Fibroblast of peridontal ligament (primary cell): ENCODE data around the gene LDHD.

Experiments
- DNase-seq: peaks from one replicate; pipeline ENCODE4 v3.0.0-alpha.2; 2010; ENCODE audit errors: extremely low read depth

The LDHD gene

DNA sequence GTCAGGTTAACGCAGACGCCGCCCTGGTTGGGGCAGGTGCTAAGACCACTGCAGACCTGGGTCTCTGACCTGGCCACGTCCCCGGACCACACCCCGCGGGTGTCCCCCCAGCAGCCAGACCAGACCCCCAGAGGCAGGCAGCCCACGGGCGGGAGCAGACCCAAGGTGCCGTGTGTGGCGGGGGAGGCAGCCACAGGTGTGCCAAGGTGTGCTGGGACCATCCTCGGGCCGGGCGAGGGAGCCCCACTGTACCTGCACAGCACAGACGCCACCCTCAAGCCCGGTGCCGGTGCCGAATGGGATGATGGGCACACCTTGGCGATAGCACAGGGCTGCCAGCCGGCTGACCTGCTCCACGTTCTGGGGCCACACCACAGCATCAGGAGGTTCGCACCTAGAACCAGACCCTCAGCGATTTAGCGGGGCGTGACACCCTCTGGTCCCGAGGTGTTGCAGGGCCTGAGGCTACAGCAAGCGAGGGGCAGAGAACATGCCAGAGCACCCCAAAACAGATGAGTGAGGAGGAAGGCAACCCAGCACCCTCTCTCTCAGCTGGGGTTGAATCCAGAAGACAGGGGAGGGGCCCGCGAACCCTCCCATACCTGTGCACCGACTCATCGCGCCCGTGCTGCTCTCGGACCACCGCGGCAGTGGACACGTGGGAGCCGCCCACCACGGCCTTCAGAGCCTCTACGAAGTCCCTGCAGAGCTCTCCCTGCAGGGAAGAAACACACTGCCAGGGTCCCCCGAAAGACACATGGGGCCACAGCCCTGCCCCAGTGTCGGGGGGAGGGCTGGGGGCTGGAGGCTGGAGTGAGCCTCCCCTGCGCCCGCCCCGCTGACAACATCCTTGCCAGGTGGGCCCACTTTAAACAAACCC is 1.4 kb downstream of the LDHD start:
- no peak for DNase-seq

DNA sequence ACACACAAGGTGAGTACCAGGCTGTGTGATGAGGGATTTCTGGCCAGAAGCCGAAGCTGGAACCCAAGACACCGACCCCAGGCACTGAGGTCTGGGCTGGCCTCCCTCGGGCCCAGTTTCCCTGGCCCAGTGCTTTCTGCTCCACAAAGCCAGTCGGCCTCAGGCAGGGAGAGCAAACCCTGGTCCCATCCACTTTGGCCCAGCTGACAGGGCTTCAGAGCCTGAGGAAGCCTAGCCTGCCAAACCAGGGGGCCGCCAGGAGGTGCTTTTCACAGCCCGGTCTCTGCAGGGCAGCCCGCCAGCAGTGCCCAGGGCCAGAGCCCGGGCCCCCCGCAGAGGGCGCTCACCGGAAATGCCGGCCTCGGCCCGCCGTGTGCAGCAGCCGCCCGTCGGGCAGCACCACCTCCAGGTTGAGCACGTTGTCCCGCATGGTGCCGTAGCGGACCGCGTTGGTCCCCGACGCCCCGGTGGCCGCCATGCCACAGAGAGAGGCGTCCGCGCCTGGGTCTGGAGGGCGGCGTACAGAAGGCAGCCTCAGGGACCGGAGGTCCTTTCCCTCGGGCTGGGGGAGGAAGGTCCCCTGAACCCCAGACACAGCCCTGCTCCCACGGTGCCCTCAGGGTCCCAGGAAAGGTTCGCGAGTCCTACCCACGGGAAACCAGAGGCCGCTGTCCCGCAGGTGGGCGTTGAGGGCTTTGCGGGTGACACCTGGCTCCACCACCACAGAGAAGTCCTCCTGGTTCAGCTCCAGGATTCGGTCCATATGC is 2.2 kb downstream of the LDHD start:
- DNase-seq = no peak

DNA sequence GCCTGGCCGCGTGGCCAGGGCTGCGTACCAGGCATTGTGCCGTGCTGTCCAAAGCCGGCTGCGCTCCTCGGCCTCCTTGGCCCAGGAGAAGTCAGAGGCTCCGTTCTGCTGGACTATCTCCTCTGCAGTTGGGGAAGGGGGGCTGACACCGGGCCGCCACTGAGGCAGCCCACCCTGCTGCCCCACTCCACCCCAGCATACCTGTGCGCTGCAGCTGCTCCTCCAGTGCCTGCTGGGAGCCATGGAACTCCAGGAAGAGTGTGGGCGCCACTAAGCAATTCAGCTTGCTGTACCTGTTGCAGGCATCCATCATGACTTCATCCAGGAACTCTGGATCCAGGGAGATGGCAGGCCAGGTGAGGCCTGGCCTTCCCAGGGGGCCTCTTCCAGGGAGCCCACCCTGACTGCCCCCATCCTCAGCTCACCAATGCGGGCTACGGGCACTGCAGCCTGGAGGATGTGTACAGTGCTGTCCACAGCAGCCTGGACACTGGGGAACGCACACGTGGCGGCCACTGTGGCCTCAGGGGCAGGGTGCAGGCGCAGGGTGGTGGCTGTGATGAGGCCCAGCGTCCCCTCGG is 2.9 kb downstream of the LDHD start:
- no peak for DNase-seq

DNA sequence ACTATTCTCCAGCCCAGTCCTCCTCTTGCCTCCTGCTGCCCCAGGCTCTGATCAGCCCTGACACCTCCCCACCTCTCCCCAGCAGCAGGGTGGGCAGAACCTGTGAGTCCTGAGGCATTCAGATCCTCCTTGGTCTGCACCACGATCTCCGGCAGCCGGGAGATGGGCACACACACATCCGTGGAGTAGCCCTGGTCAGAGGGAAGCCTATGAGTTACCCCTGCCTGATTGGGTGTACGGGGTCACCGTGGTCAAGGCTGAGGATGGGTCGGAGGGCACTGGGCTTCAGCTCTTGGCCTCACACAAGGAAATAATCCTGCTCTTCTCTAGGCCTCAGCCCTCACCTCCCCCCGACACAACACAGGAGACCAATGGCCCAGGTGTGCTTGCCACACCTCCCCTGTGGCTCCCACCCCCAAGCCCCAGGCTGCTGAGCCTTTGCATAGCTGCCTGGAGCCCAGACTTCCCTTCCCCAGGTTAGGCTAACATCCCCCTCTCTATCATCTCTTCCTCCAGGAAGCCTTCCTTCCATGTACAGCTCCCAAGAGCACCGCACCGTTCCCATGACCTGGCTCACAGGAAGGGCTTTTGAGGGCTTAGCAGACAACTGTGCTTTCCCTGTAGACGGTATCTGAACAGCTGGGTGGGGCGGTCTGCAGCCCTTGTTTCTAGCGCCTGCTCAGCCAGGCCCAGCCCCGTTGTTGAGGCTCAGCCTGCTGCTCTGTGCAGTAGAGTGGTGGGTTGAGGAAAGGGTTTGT is 3.7 kb downstream of the LDHD start:
- no peak for DNase-seq

DNA sequence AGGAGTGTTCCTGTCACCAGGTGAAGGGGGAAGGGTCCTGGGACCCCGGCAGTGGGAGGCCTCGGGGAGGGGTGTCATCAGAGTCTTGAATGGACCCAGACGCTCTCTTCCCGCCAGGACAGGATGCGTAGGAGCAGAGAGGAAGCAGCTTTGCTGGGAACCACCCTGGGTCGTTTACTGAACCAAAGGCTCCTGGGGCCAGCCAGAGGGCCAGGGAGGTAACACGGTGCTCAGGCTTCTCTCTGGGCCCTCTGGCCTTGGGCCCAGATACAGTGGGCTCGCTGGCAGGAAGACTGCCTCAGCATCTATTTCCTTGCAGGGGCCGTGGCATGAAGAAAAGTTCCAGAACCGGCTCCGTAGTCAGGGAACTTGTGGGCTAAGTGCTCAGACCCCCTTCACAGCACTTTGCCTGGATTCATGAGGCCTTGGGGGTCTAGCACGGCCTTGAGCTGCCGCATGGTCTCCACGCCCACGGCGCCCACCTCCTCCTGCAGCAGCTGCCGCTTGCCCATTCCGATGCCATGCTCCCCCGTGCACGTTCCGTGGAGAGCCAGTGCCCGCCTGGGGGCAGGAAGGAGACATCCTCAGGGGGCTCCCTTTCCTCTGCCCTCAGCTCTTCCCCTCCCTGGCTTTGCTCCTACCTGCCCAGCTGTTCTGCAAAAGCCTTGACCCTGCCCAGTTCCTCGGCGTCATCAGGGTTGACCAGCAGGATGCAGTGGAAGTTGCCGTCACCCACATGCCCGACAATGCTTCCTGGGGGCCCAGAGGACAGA is 4.4 kb downstream of the LDHD start:
- DNase-seq = no peak

DNA sequence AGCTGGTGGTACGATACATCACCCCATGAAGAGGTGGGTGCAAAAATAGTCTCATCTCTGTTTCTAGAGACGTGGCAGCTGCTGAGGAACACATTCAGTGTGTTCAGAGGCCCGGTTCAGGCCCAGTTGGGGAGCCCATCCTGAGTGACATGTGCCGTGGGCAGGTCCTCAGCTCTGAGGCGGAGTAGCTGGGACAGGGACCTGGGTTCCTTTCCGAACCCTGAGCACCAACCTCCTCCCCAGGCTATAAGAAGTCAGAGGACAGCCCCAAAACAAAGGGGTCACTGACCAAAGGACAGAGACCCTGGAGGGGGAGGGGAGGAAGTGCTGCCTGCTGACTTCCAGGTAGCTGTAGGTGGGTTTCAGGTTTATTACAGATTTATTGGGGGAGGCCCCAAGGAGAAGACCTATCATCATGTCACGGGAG is 5.1 kb downstream of the LDHD start:
- no peak for DNase-seq

DNA sequence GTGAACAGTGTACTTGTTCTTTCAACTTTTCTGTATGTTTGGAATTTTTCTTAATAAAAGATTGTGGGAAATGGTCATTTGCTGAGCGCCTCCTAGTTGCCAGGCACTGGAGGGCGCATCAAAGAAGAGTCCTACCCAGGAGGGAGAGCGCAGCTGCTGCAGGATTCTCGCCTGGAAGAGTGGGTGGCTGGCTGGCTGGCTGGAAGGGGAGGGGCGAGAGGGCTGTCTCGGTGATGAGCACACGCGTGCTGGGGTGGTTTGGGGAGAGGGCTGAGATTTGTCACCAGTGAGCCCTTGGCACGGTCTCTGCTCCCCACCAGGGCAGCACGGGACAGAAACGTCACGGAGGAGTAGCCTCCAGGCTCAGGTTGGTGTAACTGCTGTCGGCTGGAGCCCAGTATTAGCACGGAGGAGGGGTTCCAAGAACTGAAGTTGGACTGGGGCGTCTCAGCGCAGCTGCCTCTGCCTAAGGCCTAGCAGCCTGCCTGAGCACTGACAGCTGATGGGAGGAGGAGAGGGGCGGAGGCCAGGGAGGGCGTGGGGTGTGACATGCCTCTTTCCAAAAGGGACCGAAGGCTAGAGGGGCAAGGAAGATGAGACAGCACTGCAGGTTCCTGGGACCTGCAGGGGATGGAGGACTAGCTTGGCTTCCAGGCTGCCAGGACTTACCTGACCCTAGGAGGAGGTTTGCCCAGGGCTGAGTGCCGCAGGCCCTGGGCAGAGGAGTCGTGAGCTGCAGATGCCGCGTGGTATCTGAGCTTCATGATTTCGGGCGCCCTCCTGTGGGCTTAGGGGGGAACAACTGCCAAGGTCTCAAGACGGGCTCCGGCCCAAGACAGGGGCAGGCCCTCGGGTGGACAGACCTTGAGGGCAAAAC is 5.7 kb downstream of the LDHD start:
- peak; percentile 89 for DNase-seq

DNA sequence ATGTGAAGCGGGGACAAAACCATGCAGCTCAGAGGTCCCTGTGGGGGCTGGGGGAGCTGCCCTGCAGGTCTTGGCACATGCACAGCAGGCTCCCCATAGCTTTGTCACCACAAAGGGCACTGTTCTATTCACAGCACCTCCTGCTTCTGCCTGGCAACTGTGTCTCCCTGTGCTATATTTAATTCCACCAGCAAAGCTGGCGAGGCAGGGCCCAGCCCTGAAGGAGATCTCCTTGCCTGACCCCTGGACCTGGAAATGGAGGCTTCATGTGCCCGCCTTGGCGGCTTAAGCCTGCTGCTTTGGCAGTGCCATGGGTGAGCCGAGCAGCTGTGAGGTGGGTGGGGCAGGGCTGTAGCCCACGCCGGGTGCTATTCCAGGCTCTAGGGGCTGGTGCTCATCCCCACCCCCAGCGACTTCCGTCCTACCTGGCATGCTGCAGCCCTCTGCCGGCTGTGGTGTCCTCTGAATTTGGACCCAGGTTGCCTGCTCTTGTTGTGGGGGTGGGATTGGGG is 6.8 kb downstream of the LDHD start:
- no peak for DNase-seq

DNA sequence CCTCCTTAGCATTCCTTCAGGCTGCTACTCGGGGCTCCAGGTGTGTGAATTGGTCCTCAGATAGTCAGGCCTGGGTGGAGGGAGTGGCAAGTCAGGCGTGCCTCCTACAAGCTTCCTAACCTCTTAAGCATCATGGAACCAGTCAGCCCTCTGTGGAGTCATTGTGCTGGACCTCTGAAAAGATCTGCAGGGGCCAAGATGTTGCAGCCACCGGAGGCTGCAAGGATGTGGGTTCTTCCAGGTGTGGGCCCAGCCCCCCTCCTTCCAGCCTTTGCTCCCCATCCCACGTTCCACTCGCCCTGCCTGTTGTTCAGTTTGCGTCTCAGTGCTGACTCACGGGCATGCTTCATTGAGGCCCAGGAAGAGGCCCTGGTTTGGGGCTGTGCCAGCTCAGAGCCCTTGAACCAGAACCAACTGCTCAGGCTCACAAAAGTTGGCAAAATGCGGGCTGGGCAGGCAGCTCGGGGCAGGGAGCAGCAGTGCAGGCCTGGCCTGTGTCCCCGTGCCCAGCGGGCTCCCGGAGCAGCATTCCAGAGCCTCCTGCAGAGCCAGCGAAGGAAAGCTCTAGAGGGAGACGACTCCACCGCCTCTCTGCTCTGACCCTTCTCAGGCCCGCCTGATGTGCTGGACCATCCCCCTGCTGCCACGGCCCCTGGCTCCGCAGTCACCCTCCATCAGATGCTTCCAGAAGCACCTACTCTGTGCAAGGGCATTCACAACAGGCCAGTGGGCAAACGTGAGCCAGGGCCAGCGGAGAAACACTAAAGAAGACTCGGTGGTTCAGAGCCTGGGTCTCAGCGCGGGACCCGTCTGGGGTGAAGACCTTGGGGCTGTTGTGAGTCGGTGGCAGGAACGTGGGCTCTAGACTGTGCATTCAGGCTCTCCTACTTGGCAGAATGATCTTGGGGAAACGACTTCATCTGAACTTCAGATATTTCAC is 7.5 kb downstream of the LDHD start:
- peak; percentile 80 for DNase-seq

DNA sequence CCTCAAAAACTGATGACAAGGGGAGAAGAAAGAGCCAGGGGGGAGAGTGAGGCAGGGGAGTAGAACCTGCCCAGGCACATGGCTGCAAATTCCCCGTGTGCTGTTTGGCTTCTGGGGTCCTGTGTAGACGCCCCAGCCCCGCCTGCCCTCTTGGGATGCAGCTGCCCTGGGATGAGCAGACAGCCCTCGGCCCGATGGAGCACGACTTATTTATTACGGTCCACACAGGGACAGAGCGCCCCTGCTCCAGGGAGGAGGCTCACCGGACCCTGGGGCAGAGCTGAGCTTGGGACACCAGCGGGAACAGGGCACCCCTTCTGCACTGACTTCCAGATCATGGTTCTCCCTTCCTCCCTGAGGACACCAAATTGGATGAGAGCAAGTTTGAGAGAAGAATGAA is 9.1 kb downstream of the LDHD start:
- no peak for DNase-seq

DNA sequence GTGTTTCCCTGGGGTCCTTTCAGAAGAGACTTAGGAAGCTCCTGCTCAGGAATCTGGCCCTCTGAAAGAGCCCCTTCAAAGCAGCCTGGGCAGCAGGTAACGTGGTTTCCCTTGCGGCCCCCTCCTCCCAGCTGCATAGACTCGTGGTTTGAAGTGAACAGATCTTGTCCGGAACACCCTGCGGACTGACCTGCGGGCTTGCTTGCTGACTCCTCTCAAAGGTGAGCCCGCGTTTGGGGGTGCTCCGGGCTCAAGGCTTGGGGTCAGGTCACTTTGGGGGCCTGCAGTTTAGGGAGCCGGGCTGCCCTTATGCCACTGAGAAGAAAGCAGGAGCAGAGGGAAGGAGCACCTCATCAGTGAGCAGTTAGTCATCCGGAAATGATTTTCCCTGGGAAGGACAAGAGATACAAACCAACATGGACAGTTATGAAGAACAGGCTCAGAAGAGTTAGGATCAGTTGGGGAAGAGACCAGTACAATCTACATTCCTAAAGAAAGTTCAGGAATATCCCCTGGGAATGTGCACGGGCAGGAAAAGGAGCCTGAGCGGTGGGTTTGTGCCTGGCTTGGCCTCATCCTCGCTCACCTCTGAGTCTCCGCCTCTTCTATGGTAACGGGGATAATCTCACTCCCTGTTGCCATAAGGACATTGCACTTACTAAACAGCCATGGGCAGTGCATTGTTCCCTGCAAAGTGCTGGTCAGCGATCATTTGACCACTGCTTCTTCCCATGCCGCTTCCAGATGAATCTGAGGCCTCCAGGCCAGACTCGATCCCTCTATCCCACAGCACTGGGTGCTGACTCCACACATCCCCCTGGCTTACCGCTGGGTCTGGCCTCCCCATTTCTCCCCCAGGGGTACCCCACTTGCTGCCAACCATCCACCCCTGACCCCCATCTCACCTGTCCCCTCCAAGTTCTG is 10.0 kb downstream of the LDHD start:
- DNase-seq = no peak

DNA sequence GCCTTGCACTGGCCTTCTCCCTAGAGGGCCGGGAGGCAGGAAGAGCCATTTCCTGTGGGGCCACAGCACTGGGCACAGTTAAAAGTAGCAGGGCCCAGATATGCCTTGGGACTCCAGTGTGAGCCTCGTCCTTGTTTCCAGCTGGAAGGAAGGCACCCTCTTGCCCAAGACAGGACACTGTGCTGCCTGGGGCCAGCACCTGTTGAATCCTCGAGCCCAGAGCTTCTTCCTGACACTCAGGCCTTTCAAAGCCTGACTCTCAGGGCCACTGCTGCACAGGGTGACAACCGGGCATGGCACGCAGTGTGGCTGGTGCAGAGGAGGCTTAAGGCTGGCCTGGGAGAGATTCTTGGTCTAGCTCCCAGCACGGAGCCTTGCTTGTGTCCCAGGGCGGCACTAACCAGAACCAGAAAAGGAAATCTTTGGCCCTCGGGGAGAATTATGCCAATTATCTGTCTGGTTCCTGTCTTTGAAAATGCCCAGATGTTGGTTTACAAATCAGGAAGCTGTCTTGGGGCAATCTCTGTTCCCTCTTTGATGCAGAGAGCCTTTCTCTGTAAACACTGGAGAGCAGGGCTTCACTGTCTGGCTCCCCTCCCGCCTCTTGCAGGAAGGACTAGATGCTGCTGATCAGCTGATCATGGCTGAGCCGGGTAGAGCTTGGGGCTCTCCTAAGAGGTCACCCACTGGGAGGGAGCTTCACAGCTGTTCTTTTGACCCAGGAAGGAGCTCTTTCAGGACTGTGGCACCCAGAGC is 11.1 kb downstream of the LDHD start:
- no peak for DNase-seq

DNA sequence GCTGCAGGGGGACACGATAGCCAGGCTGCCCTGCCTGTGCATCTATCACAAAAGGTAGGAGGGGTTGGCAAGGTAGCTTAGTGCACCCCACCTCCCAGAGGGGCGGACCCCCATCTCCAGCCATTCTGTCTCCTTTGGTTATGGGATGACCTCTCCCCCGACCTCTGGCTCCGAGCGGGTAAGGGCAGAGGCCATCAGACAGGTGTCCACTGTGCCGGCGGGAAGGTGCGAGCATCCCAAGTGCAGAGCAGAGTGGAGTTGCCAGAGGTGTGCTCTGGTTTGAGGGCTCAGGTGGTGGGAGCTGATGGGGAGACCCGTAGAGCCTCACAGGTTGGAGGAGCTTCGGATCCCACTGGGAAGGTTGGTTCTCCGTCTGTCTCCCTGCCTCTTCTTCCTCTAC is 11.7 kb downstream of the LDHD start:
- no peak for DNase-seq

DNA sequence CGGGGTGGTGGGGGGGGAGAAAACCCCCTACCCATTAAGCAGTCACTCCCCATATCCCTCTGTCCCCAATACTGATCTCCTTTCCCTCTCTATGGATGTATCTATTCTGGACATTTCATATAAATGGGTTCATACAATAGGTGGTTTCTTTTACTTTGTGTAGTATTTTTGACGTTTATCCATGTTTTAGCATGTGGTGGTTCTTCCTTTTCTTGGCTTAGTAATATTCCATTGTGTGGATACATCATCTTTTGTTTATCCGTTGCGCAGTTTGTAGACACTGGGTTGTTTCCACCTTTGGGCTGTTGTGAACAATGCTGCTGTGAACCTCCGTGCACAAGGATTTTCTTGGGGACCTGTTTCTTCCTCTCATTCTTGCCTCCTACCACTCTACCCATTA is 12.6 kb downstream of the LDHD start:
- DNase-seq = no peak

DNA sequence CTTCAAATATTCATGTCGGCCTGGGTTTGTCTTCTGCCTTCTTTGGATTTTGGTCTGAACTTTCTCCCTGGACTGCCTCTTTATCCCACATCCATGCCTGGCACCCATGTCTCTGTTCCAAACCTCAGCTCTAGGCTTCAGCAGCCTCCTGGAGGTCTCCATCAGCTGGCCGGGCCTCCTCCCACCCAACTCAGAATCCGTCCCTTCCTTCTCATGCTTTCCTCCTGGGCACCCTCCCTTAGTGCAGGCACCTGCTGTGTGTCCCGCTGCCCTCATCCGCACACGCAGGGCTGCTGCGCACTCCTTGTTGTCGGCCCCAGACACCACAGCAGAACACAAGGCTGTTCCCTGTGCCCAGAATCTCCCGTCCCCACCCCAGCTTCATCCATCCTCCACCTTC is 14.0 kb downstream of the LDHD start:
- no peak for DNase-seq

DNA sequence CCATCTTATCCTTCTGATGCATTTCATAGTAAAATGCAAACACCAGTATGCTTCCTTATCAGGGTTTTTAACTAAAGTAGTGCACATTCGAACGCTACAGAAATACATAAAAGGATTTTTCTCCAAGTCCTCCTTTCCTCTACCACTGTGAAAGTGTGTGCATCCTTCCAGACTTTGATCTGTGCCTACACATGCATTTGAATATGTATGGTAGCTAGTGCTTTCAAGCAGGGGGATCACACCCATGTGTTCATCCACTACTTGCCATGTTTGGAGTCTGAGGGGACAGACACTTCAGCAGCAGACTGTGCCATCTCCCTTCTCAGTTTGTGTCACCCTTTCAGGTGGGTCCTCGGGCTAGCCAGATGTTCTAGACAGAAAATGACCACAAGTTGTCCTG is 14.9 kb downstream of the LDHD start:
- DNase-seq = no peak

DNA sequence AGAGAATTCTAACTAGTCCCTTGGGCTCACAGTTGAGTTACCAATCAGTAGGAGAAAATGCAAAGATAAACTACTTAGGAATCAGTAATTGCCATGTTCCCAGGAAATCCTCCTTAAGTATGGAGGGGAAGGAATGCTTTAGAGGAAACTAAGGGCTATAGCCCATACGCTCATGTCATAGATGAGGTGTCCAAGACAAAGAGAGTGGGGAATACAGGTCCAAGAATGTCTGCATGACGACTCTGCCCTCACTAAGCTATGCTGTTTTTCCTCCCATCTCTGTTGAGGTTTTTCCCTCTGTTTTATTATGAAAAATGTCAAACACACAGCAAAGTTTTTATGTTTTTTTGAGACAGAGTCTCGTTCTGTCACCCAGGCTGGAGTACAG is 16.0 kb downstream of the LDHD start:
- DNase-seq = no peak
